Measurements from ENCODE around the gene MCRIP2. TPM values are rescaled to one million over a fixed set of nuclear protein-coding genes. Genes with fewer than 3 reads are reported as not detected.

The MCRIP2 gene
- total and polyA plus RNA-seq, 11 donors, result 52.3 to 321 (median 97.0) TPM

DNA sequence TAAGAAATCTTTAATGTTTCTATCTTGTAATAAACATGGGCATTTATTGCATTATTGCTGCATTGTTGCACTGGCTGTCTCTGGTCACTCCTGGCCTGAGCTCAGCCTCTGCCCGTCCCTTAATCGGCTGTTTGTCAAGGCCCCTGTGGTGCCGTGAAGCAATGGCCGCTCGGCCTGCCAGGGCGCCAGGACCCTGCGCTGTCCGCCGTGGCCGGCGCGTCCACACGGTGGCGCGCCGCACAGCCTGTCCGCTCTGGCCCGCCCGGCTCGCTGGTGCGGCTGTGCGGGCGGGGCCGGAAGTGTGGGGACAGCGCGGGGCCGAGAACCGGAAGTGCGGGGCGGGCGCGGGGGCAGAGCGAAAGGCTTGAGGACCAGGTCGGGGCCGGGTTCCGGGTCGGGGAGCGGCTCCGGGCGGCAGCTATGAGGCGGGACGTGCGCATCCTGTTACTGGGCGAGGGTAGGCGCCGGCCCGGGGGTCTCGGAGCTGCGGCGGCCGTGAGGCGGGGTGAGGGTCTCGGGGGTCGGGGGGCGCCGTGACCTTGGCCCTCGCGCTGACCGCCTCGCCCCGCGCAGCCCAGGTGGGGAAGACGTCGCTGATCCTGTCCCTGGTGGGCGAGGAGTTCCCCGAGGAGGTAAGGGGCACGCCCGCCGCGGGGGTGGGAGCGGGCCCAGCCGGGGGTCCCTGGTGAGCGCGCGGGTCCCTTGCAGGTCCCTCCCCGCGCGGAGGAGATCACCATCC lies 26.3 kb downstream of the MCRIP2 start, which contains the start of gene RHOT2:
TSS of gene RHOT2 (plus strand) at position 353 of the 739 bp plus-strand sequence. CDS start at position 421, 68 bp downstream.
- H3K27me3 ChIP-seq, result no peaks in the 10 kb centered on the region
- 1% methylated on average over 53 to 78 of the region's 78 CpGs for WGBS, 4 donors
- peak; percentile 74 to 93 (median 90) for ATAC-seq
- TF ChIP-seq, protein P1, sequence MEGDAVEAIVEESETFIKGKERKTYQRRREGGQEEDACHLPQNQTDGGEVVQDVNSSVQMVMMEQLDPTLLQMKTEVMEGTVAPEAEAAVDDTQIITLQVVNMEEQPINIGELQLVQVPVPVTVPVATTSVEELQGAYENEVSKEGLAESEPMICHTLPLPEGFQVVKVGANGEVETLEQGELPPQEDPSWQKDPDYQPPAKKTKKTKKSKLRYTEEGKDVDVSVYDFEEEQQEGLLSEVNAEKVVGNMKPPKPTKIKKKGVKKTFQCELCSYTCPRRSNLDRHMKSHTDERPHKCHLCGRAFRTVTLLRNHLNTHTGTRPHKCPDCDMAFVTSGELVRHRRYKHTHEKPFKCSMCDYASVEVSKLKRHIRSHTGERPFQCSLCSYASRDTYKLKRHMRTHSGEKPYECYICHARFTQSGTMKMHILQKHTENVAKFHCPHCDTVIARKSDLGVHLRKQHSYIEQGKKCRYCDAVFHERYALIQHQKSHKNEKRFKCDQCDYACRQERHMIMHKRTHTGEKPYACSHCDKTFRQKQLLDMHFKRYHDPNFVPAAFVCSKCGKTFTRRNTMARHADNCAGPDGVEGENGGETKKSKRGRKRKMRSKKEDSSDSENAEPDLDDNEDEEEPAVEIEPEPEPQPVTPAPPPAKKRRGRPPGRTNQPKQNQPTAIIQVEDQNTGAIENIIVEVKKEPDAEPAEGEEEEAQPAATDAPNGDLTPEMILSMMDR (IDR thresholded peaks at IDR 0.05), result peak; percentile 71 to 98 (median 92)
- TF ChIP-seq POLR2A (IDR thresholded peaks at IDR 0.05), result peak; percentile 45 to 84
- DNase-seq, result peak; percentile 95 to 97 (median 95)
- peak within 1 kb of the TSS; percentile 67 to 100 (median 98) for H3K4me3 ChIP-seq
- peaks cover 6 to 22% (median 17%) of the 10 kb centered on the region in 12 donors for H3K4me1 ChIP-seq
- intact Hi-C loops (cut with DNase I), result loop anchor here in 2 of 10 donors (10.0 kb wide), 2 partner anchors 243 to 273 kb away; partner anchors contain the start of genes NME4 (in 2 of the 2) and RAB11FIP3 (in 1 of the 2)
- peak within 1 kb of the TSS; percentile 49 to 99 (median 94) for H3K27ac ChIP-seq
- H3K36me3 ChIP-seq, result peaks cover 0 to 40% (median 38%) of the 10 kb centered on the region in 9 donors
- no peaks in the 10 kb centered on the region for H3K9me3 ChIP-seq

DNA sequence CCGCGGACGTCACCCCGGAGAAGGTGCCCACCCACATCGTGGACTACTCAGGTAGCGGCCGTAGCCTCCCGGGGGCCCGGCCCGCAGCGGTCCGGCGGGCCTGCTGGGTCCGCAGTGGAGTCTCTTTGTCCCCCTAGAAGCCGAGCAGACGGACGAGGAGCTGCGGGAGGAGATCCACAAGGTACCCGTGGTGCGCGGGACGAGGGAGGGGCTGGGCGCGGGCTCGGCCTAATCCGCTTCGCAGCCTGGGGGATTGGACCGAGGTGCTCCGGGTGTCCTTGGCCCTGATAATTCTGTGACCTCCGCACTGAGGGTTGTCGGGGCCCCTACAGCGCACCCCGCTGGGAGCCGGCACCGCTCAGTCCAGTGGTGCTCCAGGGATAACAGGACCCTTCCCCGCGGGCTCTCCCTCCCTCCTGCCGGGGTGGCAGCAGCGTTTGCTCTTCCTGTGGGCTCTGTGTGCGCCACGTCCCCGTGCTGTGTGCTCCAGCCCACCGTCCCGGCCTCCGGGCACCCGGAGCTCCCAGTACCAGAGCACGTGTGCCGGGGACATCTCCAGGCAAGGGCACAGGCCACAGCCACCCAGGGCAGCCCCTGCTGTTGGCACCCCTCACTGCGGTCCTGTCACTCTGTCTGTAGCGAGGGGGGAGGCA lies 27.0 kb downstream of the MCRIP2 start:
- Histone ChIP-seq H3K27ac (peak overlapping the region; percentile 49 to 99 (median 94)), H3K36me3 (peaks cover 0 to 46% (median 45%) of the 10 kb centered on the region in 9 donors), H3K4me1 (peaks cover 6 to 22% (median 17%) of the 10 kb centered on the region in 12 donors), H3K9me3 (no peaks in the 10 kb centered on the region), H3K27me3 (no peaks in the 10 kb centered on the region), H3K4me3 (peak overlapping the region; percentile 67 to 100 (median 98))
- TF ChIP-seq, protein P1 (IDR thresholded peaks at IDR 0.05), result no peak
- no peak for TF ChIP-seq POLR2A (IDR thresholded peaks at IDR 0.05)
- 2 to 7% (median 5%) methylated on average over 33 to 50 of the region's 50 CpGs for WGBS, 4 donors
- DNase-seq (no peak), ATAC-seq (peak in 1 of 4 donors; percentile 1)
- intact Hi-C loops (cut with DNase I), result loop anchor here in 2 of 10 donors (10.0 kb wide), 2 partner anchors 244 to 274 kb away; partner anchors contain the start of genes NME4 (in 2 of the 2) and RAB11FIP3 (in 1 of the 2)

DNA sequence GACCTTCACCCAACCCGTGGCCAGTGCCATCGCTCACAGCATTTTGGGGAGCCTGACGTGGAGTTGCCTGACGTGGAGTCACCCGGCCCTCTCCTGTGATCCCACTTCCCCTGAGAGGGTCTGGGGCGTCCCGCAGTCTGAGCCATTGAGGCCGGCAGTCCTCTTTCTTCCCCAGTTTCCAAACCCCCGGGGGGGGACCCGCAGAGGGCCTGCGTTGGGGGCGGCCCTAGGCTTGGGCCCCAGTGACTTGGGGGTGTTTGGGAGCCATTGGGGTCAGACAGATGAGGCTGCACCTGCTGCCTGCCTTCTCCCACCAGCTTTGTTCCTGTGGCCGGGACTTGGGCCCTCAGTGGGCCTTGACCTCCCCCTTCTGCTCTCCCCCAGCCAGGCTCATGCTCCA lies 28.0 kb downstream of the MCRIP2 start:
- no peak overlapping the region for H3K27ac ChIP-seq
- H3K36me3 ChIP-seq, result peaks cover 0 to 53% (median 47%) of the 10 kb centered on the region in 9 donors
- WGBS, 4 donors, result 91 to 94% (median 93%) methylated on average over 10 to 13 of the region's 13 CpGs
- intact Hi-C loops (cut with DNase I), result loop anchor here in 2 of 10 donors (10.0 kb wide), 2 partner anchors 245 to 275 kb away; partner anchors contain the start of genes NME4 (in 2 of the 2) and RAB11FIP3 (in 1 of the 2)
- peak overlapping the region in 3 of 12 donors; percentile 97 to 100 (median 99) for H3K4me3 ChIP-seq
- DNase-seq, result no peak
- peaks cover 6 to 29% (median 22%) of the 10 kb centered on the region in 12 donors for H3K4me1 ChIP-seq
- ATAC-seq, result no peak
- H3K9me3 ChIP-seq, result no peaks in the 10 kb centered on the region
- no peaks in the 10 kb centered on the region for H3K27me3 ChIP-seq
- TF ChIP-seq, protein P1 (IDR thresholded peaks at IDR 0.05), result no peak
- no peak for TF ChIP-seq POLR2A (IDR thresholded peaks at IDR 0.05)
